Mesendoderm (in vitro differentiated cells): ENCODE results near the gene FRS2.
A peak's percentile ranks its signal among the peaks of the same experiment; 100 is the strongest.

ENCODE experiments used
- DNase-seq: peaks from one replicate; pipeline ENCODE4 v3.0.0; 2013
- H2AK5ac ChIP-seq: 2 replicates; pipeline ENCODE4 v1.6.1; 2013; ENCODE audit warnings: low read length, inconsistent platforms
- H2BK120ac ChIP-seq: 2 replicates; pipeline ENCODE4 v1.6.1; 2013; ENCODE audit warnings: low read depth, mild to moderate bottlenecking, low read length, moderate library complexity, mixed read lengths
- H2BK15ac ChIP-seq: replicated peaks from 2 replicates; pipeline ENCODE4 v1.6.1; 2013; ENCODE audit warnings: low read depth, mild to moderate bottlenecking, moderate library complexity
- H2BK5ac ChIP-seq: 2 replicates; pipeline ENCODE4 v1.6.1; 2013; ENCODE audit warnings: low read length, inconsistent platforms
- H3K18ac ChIP-seq: 2 replicates; pipeline ENCODE4 v1.6.1; 2013; ENCODE audit warnings: mild to moderate bottlenecking, low read length, mixed read lengths
- H3K23ac ChIP-seq: one replicate; pipeline ENCODE4 v1.6.1; 2013; ENCODE audit warnings: low read length
- H3K27ac ChIP-seq: 2 replicates; pipeline ENCODE4 v1.5.1; 2013; ENCODE audit warnings: low read depth, mild to moderate bottlenecking, inconsistent platforms, low read length, moderate library complexity
- H3K27me3 ChIP-seq: 2 replicates; pipeline ENCODE4 v1.6.1; 2013; ENCODE audit warnings: low read length, control low read depth, mild to moderate bottlenecking, inconsistent platforms; ENCODE audit not compliant: insufficient read depth, poor library complexity
- H3K36me3 ChIP-seq: 2 replicates; pipeline ENCODE4 v1.6.1; 2013; ENCODE audit warnings: low read length, inconsistent platforms; ENCODE audit not compliant: control insufficient read depth, insufficient read depth
- H3K4ac ChIP-seq: one replicate; pipeline ENCODE4 v1.6.1; 2013; ENCODE audit warnings: low read depth, mild to moderate bottlenecking, low read length, moderate library complexity
- H3K4me1 ChIP-seq: 2 replicates; pipeline ENCODE4 v1.6.1; 2013; ENCODE audit warnings: low read depth, low read length, inconsistent platforms; ENCODE audit not compliant: control insufficient read depth
- H3K4me2 ChIP-seq: 2 replicates; pipeline ENCODE4 v1.6.1; 2013; ENCODE audit warnings: low read length
- H3K4me3 ChIP-seq: 2 replicates; pipeline ENCODE4 v1.5.1; 2013; ENCODE audit warnings: mild to moderate bottlenecking, low read length
- H3K56ac ChIP-seq: one replicate; pipeline ENCODE4 v1.6.1; 2013; ENCODE audit warnings: low read length
- H3K79me1 ChIP-seq: 2 replicates; pipeline ENCODE4 v1.6.1; 2013; ENCODE audit warnings: low read length, inconsistent platforms
- H3K79me2 ChIP-seq: 2 replicates; pipeline ENCODE4 v1.6.1; 2013; ENCODE audit warnings: mild to moderate bottlenecking, low read length; ENCODE audit not compliant: control insufficient read depth, insufficient read depth
- H3K9ac ChIP-seq: 2 replicates; pipeline ENCODE4 v1.6.1; 2013; ENCODE audit warnings: low read length, inconsistent platforms
- H4K5ac ChIP-seq: one replicate; pipeline ENCODE4 v1.6.1; 2013; ENCODE audit warnings: low read length
- H4K8ac ChIP-seq: one replicate; pipeline ENCODE4 v1.6.1; 2013; ENCODE audit warnings: low read depth, mild to moderate bottlenecking, control low read depth, low read length, moderate library complexity
- WGBS: extraction: QIAGEN DNeasy Blood & Tissue Kit; methylation state at CpG from one replicate; pipeline ENCODE4 v1.1.7; 2013; ENCODE audit warnings: low lambda C conversion rate, missing lambda C conversion rate; ENCODE audit not compliant: insufficient coverage; ENCODE audit errors: extremely low coverage; 5-methylcytosine and 5-hydroxymethylcytosine counted together

Gene FRS2

GRCh38 chr12:69527506-69528272 lies 57.5 kb downstream of the FRS2 start:
- Histone ChIP-seq H2BK5ac (no peak overlapping the region), H3K27me3 (no peaks in the 10 kb centered on the region), H3K27ac (no peak overlapping the region), H2BK120ac (no peak overlapping the region), H3K9ac (no peak overlapping the region), H3K36me3 (no peaks in the 10 kb centered on the region), H3K79me2 (peaks cover 31% of the 10 kb centered on the region), H3K4me1 (peaks cover 2% of the 10 kb centered on the region), H2AK5ac (no peak overlapping the region), H3K18ac (no peak overlapping the region), H4K8ac (no peak overlapping the region), H3K23ac (no peak overlapping the region), H2BK15ac (no peak overlapping the region), H3K4me3 (no peak overlapping the region), H4K5ac (no peak overlapping the region), H3K4me2 (no peak overlapping the region), H3K56ac (no peak overlapping the region), H3K4ac (no peak overlapping the region), H3K79me1 (peaks cover 16% of the 10 kb centered on the region)
- WGBS: no CpG with 5 or more reads among the region's 3 CpGs
- no peak for DNase-seq

DNA sequence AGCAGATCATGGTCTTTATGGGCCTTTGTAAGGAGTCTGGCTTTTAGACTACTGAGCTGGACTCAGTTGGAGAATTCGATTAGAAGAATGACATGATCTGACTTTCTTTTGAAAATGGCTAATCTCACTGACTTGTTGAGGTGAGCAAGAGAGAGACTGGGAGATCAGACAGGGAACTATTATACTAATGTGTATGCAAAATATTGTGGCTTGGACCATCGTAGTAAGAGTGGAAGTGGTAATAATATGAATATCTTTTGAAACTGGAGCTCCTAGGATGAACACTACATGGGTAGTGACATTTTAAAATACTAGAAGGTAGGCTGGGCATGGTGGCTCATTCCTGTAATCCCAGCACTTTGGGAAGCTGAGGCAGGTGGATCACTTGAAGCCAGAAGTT lies 58.8 kb downstream of the FRS2 start:
- no peak overlapping the region for H4K8ac ChIP-seq
- no peaks in the 10 kb centered on the region for H3K27me3 ChIP-seq
- H2BK5ac ChIP-seq: no peak overlapping the region
- H3K18ac ChIP-seq: no peak overlapping the region
- no peak overlapping the region for H3K56ac ChIP-seq
- WGBS: no CpG with 5 or more reads among the region's 2 CpGs
- no peak overlapping the region for H2BK15ac ChIP-seq
- no peak for DNase-seq
- no peak overlapping the region for H2BK120ac ChIP-seq
- peaks cover 21% of the 10 kb centered on the region for H3K79me2 ChIP-seq
- peaks cover 10% of the 10 kb centered on the region for H3K79me1 ChIP-seq
- H3K4me2 ChIP-seq: no peak overlapping the region
- no peak overlapping the region for H2AK5ac ChIP-seq
- no peaks in the 10 kb centered on the region for H3K36me3 ChIP-seq
- peaks cover 6% of the 10 kb centered on the region for H3K4me1 ChIP-seq
- no peak overlapping the region for H4K5ac ChIP-seq
- H3K4ac ChIP-seq: no peak overlapping the region
- no peak overlapping the region for H3K23ac ChIP-seq
- H3K4me3 ChIP-seq: no peak overlapping the region
- H3K9ac ChIP-seq: no peak overlapping the region
- H3K27ac ChIP-seq: no peak overlapping the region

DNA sequence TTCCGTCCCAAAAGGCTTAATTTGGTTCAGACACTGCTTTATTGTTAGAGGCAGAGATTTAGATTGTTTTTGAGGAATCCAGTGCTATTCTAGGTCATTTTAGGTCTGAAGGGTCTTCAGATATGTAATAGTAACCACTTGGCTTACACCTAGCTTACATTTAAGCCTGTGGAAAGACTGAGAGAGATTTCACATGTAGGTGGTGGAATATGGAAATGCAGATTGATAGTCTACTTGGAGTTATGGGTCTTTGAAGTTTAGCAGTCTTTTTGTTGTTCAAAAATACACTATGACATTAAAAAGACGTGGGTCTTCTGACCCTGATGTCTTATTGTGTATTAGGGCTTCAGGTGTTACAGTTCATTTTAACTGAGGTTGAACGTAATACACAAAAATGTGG lies 63.7 kb downstream of the FRS2 start:
- no peak overlapping the region for H3K23ac ChIP-seq
- peaks cover 4% of the 10 kb centered on the region for H3K79me1 ChIP-seq
- no peaks in the 10 kb centered on the region for H3K36me3 ChIP-seq
- no peak overlapping the region for H4K8ac ChIP-seq
- H3K4me2 ChIP-seq: no peak overlapping the region
- H3K4me3 ChIP-seq: no peak overlapping the region
- H3K4ac ChIP-seq: no peak overlapping the region
- H3K18ac ChIP-seq: no peak overlapping the region
- no peak overlapping the region for H3K56ac ChIP-seq
- no peaks in the 10 kb centered on the region for H3K27me3 ChIP-seq
- peak; percentile 45 for DNase-seq
- no peak overlapping the region for H2AK5ac ChIP-seq
- H3K27ac ChIP-seq: no peak overlapping the region
- H3K79me2 ChIP-seq: peaks cover 8% of the 10 kb centered on the region
- no CpG with 5 or more reads among the region's 3 CpGs for WGBS
- no peak overlapping the region for H2BK120ac ChIP-seq
- no peak overlapping the region for H2BK5ac ChIP-seq
- no peak overlapping the region for H3K9ac ChIP-seq
- no peak overlapping the region for H2BK15ac ChIP-seq
- H3K4me1 ChIP-seq: peaks cover 6% of the 10 kb centered on the region
- H4K5ac ChIP-seq: no peak overlapping the region

GRCh38 chr12:69534389-69534822 lies 64.2 kb downstream of the FRS2 start:
- Histone ChIP-seq H3K9ac (no peak overlapping the region), H4K5ac (no peak overlapping the region), H3K4me3 (no peak overlapping the region), H3K23ac (no peak overlapping the region), H3K27me3 (no peaks in the 10 kb centered on the region), H4K8ac (no peak overlapping the region), H2AK5ac (no peak overlapping the region), H3K4ac (no peak overlapping the region), H3K56ac (no peak overlapping the region), H3K27ac (no peak overlapping the region), H2BK120ac (no peak overlapping the region), H3K36me3 (no peaks in the 10 kb centered on the region), H3K79me2 (peaks cover 6% of the 10 kb centered on the region), H3K4me1 (peaks cover 6% of the 10 kb centered on the region), H2BK5ac (no peak overlapping the region), H2BK15ac (no peak overlapping the region), H3K79me1 (peaks cover 2% of the 10 kb centered on the region), H3K4me2 (no peak overlapping the region), H3K18ac (no peak overlapping the region)
- WGBS: no CpG with 5 or more reads among the region's 3 CpGs
- DNase-seq: peak; percentile 99

DNA sequence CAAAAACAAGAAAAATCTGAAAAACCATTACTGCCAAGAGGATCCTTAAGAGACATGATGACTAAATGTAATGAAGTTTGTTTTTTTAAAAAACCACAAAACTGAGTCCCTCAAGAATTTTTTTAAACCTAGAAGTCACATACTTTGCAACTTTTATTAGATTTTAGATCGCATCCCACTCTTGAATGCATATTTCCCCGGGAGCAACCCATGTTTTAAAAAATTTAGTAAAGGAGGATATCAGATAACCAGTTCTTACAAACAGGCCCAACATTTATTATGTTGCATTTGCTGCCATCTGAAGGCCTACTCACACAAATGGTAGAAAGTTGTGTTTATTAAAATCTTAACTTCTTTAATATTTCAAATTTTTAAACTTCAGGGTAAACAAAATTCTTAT lies 70.8 kb downstream of the FRS2 start:
- H2BK5ac ChIP-seq: no peak overlapping the region
- no peak overlapping the region for H3K4me3 ChIP-seq
- WGBS: no CpG with 5 or more reads among the region's 2 CpGs
- no peak overlapping the region for H3K56ac ChIP-seq
- H3K4ac ChIP-seq: no peak overlapping the region
- H2BK15ac ChIP-seq: no peak overlapping the region
- H2BK120ac ChIP-seq: no peak overlapping the region
- H3K27me3 ChIP-seq: no peaks in the 10 kb centered on the region
- DNase-seq: no peak
- H3K4me1 ChIP-seq: no peaks in the 10 kb centered on the region
- H3K79me1 ChIP-seq: no peaks in the 10 kb centered on the region
- H3K79me2 ChIP-seq: peaks cover 2% of the 10 kb centered on the region
- no peak overlapping the region for H3K9ac ChIP-seq
- H3K4me2 ChIP-seq: no peak overlapping the region
- H4K5ac ChIP-seq: no peak overlapping the region
- H4K8ac ChIP-seq: no peak overlapping the region
- no peak overlapping the region for H2AK5ac ChIP-seq
- no peaks in the 10 kb centered on the region for H3K36me3 ChIP-seq
- no peak overlapping the region for H3K23ac ChIP-seq
- H3K27ac ChIP-seq: no peak overlapping the region
- no peak overlapping the region for H3K18ac ChIP-seq

- Histone ChIP-seq H4K8ac (no peak overlapping the region), H3K4me3 (no peak overlapping the region), H2BK15ac (no peak overlapping the region), H3K9ac (no peak overlapping the region), H3K4ac (no peak overlapping the region), H3K23ac (no peak overlapping the region), H3K4me2 (no peak overlapping the region), H2AK5ac (no peak overlapping the region), H4K5ac (no peak overlapping the region), H2BK120ac (no peak overlapping the region), H3K4me1 (no peaks in the 10 kb centered on the region), H3K79me1 (peaks cover 2% of the 10 kb centered on the region), H3K27me3 (no peaks in the 10 kb centered on the region), H3K36me3 (no peaks in the 10 kb centered on the region), H3K56ac (no peak overlapping the region), H3K18ac (no peak overlapping the region), H3K79me2 (no peaks in the 10 kb centered on the region), H2BK5ac (no peak overlapping the region), H3K27ac (no peak overlapping the region)
- DNase-seq: no peak
- WGBS: no CpG with 5 or more reads among the region's 1 CpG
Observed at GRCh38 chr12:69544087-69544486, 73.9 kb downstream of the FRS2 start.
